NCI-H774 (cell line): ENCODE measurements around the gene CDK2.
A peak's percentile ranks its signal among the peaks of the same experiment; 100 is the strongest.
"Not testable (repeated sequence)": the region's sequence is repeated elsewhere in the genome, so short reads cannot be mapped to it uniquely, and the experiment has no call there.

ENCODE experiments used
- DNase-seq: peaks from one replicate; lab custom pipeline; 2025; lab: John Stamatoyannopoulos, UW

Gene CDK2

DNA sequence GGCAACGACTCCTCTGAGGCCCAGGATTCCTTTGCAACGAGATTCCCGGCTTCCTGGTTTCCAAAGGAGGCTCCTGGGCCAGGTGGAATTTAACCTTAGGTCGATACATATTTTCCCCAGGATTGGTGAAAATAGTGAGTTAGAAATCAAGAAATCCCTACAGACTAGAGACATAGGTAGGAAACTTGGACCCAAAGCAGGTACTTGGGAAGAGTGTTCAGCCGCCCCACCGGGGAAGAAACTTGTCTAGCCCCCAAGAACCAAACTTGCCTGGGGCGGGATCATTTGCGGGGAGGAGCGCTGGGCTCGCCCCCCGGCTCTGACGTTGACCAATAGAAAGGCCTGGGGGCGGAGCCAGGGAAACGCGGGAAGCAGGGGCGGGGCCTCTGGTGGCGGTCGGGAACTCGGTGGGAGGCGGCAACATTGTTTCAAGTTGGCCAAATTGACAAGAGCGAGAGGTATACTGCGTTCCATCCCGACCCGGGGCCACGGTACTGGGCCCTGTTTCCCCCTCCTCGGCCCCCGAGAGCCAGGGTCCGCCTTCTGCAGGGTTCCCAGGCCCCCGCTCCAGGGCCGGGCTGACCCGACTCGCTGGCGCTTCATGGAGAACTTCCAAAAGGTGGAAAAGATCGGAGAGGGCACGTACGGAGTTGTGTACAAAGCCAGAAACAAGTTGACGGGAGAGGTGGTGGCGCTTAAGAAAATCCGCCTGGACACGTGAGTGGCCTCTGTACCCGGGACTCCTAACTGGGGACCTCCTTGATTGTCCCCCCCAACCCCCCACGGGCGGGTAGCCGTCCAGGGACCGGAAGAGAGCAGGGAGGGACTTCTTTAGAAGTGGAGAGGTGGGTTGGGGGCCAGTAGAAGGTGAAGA, at the start of gene CDK2:
CDK2 (plus strand) TSS at position 423 of the 874 bp plus-strand sequence; CDS start at position 602, 179 bp downstream.
- DNase-seq: peak; percentile 75

DNA sequence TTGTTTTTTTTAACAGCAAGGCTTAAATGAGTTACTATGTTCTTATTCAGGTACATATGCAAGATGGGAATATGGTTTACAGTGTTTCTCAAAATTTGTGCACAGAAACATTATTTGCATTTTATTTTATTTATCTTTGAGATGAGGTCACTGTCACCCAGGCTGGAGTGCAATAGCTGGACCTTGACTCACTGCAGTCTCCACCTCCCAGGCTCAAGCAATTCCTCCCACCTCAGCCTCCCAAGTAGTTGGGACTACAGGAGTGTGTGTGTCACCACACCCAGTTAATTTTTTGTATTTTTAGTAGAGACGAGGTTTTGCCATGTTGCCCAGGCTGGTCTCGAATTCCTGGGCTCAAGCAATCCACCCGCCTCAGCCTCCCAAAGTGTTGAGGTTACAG, 47.6 kb upstream of the CDK2 start:
- DNase-seq: not testable (repeated sequence)

DNA sequence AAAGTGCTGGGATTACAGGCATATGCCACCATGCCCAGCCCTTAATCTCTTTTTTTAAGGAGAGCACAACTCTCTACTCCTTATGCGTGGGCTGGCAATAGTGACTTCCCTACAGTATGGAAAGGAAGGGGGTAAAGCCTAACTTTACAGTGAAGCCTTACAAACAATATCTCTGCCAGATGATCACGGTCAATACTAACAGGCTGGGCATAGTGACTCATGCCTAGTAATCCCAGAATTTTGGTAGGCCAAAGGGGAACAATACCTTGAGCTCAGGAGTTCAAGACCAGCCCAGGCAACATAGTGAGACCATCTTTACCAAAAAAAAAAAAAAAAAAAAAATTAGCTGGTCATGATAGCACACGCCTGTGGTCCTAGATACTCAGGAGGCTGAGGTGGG, 44.5 kb upstream of the CDK2 start:
- DNase-seq: no peak

DNA sequence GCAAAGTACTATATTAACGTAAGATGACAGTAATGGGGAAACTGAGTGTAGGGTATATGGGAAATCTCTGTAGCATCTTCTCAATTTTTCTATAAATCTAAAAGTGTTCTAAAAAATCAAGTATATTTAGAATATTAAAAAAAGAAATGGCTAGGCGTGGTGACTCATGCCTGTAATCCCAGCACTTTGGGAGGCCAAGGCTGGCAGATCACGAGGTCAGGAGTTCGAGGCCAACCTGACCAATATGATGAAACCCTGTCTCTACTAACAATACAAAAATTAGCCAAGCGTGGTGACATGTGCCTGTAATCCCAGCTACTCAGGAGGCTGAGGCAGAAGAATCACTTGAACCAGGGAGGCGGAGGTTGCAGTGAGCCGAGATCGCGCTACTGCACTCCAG, 43.0 kb upstream of the CDK2 start:
- DNase-seq: not testable (repeated sequence)

DNA sequence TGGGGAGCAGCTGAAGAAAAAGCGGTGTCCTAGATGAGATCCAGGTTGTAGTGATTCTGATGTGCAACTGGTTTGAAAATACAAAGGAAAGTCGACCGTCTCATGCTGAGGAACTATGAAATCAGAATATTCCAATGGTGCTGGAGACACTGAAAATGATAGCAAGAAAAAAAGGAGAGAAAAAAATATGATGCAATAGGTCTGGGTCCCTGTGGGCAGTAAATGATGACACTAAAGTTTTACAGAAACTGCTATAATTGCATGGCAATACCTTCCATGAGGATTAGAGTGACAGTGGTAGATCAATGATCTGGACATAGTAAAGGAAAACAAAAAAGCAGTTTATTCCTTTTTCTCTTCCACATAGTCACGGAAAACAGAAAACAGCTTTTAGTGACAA, 41.3 kb upstream of the CDK2 start:
- DNase-seq: no peak

DNA sequence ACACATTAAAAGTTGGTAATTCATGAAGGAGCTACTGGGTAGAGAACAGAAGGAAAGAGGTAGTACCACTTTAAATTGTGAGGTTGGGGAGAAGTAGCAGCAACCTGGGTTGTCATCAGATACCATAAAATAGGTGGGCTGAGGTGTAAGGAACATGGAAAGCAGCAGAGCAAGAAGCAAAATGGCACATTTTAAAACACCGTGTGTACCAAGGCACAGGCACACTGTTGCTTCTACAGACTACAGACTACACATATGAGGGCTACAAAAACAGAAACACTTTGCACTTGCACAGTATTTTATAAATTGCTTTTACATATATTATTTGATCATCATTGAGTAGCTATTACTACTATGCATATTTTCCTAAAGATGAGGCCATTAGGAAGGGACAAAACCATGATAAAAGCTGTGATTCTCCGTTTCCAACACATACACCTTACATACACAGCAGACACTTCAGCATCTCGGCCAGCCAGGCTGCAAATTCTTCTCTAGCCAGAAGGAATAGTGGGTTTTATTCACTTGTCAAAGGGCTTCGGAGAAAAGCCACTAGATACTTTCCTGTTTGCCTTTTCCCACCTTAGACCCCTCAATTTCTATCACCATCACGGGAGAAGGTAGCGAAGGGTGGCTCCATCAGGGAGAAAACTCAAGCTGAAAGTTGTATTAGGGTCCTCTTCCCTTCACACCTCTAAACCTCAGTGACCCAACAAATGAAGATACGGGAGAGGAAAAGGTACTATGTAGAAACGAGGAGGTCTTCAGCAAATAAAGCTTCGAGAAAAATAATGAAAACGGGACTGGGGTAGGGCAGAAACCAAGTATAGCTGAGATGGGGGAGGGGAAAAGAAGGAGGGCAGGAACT, 40.5 kb upstream of the CDK2 start:
- DNase-seq: no peak

DNA sequence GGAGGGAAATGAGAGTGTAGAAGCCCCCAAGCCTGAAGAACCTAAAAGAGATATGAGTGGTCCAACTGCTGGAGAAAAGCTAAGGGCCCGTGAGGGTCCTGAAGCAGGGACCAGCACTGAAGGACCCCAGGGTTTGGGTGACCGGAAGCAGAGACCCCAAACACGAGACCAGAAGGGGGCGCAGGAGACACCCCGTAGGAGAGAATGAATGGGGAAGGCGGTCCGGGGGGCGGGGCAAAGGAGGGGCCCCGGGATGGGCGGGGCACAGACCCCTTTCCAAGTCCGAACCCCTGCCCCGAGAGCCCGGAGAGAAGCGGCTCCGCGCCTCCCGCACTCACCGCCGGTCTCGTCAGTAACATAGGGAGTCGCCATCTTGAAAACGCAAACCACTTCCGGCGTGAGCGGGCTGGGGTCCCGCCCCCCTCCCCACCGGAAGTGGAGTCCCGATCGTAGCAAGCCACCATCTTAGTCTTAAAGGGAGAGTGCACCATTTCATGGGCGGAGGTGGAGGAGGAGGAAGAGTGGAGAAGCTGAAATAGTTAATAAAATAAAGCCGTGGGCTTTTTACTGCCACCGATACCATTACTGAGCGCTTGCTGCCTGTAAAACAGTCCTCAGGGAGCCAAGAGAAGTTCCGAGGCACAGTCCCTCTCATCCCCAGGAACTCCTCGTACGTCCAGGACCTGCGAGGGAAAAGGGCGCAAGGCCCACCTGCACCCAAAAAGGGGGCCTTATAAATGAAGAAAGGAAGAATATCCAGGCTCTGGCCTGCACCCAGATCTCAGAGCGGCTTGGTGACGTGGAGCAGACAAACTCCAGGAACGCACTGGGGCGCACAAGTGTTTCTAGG, 39.7 kb upstream of the CDK2 start:
- DNase-seq: peak; percentile 91

DNA sequence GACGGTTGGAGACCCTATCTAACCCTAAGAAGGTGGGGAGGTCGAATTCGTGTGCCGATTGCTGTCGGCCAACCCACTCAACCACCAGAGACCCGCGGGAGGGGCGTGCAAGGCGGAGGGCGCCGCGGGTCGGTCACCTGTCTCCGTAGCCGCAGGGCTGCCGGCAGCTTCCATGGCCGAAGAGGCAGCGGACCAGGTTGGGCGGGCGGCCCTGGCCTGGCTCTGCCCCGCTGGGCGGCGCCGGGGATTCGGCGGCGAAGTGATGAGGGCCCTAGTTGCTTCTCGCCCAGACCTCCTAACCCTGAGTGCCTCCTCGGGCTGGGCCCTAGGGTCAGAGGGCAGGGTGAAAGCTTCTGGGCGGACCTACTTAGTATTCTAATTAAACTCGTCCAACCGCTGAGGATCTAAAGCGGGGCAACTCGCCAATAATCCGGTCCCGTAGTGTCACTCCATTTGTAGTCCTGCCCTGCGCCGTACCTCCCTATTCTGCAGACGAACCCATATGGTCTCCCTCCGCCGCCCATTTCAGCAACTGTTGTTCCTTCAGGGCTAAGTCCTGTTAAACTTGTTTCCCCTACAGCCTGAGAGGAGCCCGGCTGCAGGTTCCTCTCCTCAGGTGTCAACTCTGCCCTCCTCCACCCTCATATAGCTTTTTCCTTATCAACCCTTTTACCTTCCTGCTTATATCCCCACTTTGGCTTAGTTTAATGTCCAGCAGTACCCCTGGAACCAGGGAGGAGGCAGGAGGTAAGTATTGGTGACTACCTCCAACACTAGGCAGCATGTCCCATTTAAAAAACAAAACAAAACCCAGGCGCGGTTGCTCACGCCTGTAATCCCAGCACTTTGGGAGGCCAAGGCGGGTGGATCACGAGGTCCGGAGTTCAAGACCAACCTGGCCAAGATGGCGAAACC, 38.8 kb upstream of the CDK2 start, which contains the start of gene PYM1:
PYM1 (minus strand) TSS at position 307 of the 915 bp plus-strand sequence; CDS start at position 174, 133 bp downstream.
- peak; percentile 82 for DNase-seq

DNA sequence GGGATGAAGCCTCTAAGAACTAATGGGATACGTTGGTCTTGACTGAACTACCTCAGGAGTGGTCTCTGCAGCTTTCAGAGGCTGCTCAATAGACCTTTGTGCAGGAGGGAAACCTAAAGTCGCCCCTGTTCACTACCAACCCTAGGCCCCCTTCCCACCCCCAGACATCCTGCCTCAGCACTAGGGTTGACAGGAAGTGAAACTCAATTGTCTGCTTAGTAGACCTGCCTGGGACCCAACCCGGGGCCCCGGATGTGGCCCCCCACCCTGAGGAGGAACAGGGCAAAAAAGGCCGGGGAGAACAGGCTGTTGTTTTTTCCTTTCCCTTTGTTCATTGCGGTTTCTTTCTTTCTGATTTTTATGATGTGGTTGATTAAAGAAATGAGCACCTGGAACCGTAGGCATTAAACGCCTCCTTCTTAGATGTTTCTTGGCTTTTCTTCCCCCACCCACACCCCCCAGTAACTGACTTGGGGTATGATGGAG, 37.3 kb upstream of the CDK2 start:
- DNase-seq: no peak

DNA sequence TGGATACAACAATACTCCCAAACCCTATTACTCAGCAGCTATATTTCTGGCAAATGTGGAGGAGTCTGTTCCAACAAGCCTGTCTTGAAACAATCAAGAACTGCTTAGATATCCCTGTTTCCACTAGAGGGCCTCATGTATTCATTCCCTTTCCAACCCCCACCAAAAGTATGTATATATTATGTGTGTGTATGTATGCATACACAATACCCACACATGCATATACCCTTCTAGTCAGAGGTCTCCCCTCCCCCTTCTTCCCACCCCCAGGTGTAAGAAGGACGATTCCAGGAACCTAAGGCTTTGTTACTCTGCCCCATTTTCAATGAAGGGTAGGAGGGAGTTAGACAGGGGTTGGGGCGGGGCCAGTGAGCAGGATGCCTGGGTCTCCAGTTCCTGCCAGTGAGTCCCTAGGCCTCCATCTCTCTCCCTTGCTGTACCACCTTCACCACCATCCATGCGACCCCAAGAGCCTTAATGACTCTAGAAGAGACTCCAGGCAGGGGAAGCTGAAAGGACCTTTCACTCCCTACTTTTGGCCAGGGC, 35.8 kb upstream of the CDK2 start, which contains the start of gene DGKA:
DGKA (plus strand) TSS at position 392 of the 546 bp plus-strand sequence. CDS start 5,342 bp downstream, outside the sequence.
- DNase-seq: peak; percentile 21

DNA sequence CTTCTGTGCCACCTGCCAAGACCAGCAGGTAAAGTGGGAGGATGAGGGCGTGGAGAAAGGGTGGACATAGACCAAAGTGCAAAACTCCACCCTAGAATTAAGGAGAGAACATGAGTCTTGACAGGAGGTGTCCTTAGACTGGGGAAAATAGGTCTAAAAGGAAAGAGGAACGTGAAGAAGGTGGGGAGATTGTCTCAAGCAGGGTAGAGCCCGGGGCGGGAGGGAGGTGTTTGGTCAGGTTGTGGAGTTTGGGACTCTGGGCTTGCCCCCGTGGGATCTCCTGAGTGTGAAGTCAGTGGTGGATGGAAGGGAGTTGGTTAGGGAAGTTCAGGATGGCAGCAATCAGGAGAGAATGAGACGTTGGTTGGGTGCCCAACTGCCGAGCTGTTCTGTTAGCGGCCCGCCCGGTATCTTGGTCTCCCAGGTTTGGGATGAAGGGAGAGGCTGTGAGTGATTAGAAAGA, 35.3 kb upstream of the CDK2 start:
- DNase-seq: no peak

DNA sequence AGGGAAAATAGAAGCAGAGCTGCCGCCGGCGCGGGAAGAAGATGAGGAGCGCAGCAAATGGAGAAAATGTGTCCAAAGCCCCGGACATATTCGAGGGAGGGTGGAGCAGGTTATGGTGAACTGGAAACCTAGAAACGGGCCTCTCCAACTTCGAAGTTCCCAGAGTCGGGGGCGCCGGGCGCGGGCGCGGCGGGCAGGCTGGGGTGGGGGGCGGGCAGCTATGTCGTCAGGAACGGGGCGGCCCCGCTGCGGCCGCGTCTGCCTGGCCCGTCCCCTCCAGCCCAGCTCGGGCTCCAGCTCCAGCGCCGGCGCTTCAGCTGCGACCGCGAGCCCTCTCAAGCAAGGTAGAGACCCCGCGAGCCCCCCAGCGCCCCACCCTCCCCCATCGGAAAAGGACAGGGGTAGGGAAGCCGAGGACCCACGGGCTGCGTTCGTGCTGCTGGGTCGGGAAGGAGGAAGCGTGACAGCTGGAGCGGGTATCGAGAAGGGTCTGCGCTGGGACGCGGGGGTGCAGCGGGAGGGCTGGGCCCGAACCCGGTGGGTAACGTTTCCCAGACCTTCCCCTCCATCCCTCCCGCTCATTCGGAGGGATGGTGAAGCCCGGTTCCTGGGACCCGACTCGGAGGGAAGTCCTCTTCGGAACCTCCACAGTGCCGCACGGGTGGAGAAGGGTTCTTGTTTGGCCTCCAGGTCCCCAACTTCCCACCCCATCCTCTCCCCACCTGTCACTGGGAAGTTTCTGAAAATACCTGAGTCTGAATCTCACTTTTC, 34.7 kb upstream of the CDK2 start:
- peak; percentile 8 for DNase-seq

DNA sequence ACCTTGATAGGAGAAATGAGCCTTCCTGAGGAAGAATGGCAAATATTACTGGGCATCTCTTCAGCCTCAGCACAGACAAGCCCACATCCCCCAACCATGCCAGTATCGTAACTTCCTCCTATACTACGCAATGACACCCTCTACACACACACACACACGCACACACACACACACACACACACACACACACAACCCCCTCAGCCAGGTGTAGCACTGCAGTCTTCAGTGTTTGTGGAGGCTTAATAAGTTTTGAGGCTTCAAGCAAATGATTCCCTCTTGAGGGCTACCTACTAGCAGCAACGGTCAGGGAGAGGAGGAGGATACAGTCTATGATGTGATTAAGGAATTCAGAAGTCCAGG, 34.1 kb upstream of the CDK2 start:
- no peak for DNase-seq

DNA sequence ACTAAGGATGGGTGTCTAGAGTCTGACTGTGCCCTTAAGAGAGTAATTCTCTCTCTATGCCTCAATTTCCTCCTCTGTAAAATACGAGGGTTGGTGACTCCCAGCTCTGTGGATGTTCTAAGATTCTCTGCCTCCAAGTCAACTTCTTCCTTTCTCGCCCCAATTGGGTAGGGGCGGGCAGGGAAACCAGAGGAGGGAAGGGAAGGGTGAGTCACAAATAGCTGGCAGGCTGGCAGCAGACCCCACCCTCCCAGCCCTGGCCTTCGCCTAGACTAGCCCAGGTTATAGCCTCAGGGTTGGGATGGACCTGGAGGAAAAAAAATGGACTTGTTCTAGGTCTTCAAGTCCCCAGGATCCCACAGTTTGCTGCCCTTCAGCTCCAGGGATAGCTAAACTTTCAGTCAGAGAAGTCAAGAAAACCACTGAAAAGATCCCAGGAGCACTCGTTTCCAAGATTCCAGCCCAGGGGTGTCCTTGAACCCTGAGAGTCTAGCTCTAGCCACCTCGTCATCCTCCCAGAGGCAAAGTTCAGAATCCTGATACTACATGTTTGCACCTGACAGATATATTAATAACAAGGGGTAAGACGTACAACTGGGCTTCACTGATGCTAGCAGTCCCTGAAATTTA, 33.3 kb upstream of the CDK2 start:
- DNase-seq: no peak

DNA sequence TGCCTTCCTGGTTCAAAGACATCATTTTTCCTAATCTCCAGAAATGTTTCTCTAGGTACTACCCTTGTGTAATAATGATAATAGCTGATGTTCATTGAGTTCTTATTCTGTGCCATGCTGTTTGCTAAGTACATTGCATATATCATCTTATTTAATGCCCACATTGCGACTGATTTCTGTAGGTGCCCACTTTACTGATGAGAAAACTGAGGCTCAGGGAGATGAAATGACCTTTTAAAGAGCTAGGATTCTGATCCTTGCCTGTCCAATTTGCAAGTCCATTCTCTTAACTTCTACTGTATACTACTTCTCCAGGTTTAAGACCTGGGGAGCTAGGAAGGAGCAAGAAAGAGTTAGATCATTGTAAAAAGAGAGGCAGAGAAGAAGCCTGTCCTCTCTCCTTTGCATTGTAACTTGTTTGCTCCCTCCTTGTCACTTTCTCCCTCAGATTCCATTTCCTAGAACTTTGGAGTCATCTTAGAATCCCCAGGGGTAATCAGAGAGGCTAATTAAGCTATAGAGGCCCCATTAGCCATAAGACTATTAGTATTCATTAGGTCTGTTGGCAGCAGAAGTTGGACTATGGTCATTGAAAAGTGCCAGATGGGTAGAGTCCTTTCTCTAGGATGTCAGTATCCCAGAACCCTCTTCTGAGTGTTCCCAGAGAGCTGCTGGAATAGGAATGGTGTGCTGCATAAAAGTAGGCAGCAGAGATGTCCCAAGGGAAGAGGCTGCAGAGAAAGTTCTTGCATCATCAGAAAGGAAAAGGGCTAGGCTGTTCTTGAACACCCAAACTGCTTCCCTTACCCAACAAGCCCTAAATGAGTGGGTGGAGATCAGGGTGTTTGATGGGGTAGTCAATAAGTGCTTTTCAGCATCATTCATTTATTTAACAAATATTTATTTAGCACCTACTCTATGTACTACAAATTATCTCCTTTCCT, 32.6 kb upstream of the CDK2 start:
- no peak for DNase-seq

DNA sequence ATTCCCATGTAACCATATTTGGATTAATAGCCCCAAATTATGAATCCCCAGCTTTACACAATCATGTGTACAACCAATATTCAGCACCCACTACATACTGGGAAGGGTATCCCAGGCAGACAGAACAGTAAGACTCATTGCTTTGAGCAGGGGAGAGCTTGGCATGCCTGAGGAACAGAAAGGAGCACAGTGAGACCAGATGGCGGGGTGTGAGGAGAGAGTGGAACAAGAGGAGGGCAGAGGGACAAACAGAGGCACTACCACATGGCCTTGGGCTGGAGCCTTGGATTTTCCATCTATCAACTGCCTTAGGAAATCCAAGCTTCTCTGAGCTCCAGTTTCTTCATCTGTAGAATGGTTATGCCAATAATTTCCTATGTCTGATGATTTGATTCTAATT, 31.9 kb upstream of the CDK2 start:
- DNase-seq: no peak

DNA sequence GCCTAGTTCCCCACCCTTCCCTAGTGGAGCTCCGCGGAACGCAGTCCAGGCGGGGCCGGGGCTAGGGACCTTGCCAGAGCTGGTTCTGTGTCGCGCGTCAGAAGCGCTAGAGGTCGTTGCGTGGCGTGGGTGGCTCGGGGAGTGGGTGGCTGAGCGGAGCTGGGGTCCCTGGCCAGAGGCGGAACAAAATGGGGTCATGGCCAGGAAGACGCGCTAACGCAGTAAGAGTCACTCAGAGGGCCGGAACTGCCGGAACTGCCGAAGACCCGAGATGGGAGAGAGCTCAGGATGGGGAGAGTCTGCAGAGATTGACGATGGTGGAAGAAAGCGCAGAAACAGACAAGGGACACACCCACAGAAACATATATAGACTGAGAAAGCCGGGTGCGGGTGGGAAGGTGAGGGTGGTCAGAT, 30.9 kb upstream of the CDK2 start:
- DNase-seq: no peak

DNA sequence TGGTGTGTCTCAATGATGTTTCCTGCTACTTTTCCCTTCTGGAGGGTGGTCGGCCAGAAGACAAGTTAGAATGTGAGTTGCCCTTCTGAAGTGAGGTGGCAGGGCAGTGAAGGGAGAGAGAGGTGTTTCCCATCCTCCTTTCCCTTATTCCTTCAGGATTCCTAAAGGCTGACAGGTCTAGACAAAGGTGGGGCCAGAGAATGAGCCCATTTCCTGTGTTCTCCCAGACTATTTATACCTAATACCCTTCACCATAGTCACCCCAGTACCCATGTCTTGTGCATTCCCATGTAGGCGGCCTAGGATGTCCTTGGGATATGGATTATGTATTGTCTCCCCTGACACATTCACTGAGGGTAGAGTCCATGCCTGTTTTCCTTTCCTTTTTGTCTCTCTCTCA, 28.6 kb upstream of the CDK2 start:
- DNase-seq: no peak
